GM21515 (cell line): Measurements from ENCODE around the gene BRD3.

ENCODE experiments used
- ATAC-seq: cut with Tn5 transposase; IDR thresholded peaks from one replicate; pipeline ENCODE4 v1.9.1; 2021; ENCODE audit not compliant: unreplicated experiment

The BRD3 gene

DNA sequence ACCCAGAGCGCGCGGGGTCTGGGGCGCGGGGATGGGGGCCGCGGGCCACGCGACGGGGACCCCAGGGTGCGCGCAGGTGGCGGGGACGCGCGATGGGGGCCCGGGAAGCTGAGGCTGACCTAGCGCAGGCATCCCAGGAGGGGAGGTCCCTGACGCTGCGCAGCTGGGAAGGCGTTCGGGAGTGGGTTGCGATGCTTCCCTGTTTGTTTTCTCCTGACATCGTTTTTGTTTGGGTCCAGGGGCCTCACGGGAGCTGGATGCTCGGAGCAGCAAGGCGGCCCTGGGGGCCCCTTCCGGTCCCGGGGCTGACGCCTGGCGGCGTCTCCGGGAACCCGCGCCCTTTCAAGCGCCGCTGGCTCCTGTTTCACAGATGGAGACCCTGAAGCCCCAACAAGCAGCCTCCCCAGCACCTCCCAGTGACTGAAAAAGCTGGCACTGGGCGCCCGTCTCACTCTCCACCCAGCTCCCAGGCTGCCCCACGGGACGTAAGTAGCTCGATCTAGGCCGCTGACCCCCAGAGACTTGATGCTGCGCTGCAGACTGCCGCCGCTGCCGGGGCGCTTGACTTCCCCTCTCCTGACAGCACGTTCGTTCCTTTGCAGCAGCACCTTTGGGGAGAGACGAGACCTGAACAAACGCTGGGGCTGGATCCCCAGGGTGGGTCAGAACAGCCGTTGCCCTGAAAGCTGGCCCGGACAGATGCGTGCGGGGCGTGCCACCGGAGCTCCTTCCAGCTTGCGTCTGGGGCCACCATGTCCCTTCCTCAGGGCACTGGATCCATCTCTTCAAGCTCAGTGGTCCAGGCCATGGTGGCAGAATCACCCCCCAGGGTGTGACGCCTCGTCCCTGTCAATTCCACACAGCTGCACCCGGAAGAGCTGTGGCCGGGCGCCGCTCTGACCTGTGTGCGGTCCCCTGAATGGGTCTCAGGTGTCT lies 42.0 kb downstream of the BRD3 start:
- ATAC-seq = peak; percentile 32

DNA sequence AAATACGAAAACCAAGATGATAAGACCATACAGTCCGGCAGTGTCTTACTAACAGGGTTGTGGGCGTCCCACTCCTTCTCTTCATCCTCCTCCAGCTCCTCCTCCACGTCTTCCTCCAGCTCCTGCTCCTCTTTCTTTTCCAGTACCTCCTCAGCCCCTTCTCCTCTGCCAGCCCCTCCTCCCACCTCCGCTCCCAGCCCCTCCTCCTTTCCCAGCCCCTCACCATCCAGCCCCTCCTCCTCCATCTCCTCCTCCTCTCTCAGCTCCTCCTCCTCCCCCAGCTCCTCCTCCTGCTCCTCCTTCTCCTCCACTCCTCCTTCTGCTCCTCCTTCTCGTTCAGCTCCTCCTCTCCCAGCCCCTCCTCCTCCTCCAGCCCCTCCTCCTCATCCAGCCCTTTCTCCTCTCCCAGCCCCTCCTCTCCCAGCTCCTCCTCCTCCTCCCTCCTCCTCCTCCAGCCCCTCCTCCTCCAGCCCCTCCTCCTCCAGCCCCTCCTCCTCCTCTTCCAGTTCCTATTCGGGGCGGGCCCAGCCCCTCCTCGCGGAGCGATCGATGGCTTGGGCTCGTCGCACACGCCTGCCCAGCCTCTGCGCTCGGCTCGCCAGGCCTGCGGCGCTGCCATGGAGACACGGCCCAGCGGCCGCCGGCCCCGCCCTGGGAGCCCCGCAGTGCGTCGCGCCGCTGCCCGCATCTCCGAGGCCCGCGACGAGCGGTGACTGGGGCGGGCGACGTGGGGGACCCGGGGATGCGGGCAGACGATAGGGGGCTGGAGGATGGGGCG lies 42.8 kb downstream of the BRD3 start, which contains the start of gene BRD3OS:
Gene BRD3OS (plus strand): TSS at position 654 of the 778 bp plus-strand sequence. CDS start 1,267 bp downstream, outside the sequence.
- ATAC-seq = peak; percentile 67

DNA sequence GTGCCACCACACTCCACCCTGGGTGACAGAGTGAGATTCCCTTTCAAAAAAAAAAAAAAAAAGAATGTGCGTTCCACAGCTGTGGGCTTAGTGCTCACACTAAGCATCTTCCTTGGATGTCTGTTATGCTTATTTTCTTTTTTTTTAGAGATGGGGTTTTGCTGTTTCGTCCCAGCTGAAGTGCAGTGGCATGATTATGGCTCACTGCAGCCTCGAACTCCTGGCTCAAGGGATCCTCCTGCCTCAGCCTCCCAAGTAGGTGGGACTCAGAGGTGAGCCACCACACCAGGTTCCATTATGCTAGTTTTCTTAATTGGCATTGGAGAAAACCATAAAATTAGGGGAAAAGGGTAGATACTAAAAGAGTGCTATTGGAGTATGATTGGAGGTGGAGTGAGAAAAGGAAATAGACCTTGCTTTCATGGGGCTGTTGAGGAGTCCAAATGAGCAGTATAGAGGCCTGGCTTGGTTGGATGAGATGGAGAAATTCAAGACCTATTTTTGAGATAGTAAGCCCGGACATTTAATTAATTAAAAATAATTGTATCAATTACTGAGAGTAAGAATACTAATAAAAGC lies 43.5 kb downstream of the BRD3 start:
- no peak for ATAC-seq

DNA sequence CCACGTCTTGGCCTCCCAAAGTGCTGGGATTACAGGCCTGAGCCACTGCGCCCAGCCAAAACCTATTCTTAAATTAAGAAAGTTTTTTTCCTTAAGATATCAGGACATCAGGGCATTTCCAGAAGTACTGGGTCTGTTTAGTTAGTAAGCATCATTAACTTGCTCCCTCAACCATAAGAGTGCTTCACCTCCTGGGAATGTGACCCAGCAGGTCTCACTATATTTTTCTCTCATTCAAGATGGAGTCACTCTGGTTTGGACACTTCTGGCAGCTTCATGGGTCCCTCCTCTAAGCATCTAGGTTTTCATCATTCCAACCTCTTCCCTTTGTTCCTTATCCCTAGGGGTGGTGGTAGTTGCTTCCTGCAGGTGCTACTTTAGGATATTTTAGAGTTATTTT lies 52.9 kb downstream of the BRD3 start:
- no peak for ATAC-seq

DNA sequence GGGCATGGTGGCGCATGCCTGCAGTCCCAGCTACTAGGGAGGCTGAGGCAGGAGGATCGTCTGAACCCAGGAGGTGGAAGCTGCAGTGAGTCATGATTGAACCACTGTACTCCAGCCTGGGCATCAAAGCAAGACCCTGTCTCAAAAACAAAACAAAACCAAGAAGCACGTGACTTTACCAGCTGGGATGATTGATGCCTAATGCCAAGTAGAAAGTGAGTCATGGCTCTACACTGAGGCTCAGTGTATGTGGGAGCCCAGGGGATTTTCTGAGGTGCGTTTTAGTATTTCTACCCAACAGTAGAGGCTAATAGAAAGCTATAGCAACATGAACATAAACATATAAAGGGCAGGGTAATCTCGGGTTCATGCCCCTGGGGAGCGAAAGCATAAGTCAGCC lies 56.4 kb downstream of the BRD3 start:
- ATAC-seq = no peak

DNA sequence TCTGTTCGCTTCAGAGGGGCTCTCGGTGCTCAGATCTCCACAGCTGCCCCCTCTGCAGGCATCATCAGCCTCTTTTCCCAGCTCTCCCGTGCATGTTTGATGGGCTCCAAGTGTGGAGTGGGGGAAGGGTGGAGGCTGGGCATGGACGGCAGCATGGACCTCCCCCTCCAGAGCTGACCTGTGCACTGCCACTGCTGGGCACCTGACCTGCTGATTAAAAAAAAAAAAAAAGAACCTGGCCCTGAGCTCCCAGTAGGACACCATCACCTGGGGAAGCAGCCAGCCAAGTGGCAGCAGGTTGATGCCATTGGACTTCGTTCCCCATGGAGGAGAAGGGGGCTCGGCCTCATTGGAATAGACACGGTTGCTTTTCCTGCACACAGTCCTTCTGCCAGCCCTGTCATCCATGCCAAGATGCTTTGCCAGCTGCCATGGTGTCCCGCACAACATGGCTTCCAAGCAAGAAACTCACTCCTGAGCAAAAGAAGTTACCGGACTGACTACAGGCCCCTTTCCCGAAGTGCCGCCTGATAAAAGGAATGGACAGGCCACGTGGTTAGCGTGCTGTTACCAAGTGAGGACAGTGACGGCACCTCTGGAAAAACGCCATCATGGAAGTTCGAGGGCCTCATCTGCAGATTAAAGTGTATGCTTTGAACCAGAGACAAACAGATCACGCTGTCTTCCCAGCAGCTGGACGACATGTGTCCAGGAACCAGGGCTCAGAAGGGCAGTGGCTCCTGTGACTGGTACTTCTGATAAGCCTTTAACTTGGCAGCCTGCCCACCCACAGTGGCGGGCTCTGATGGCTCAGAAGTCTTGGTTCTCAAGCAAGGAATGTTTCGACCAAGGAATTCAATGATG lies 57.3 kb downstream of the BRD3 start:
- no peak for ATAC-seq

DNA sequence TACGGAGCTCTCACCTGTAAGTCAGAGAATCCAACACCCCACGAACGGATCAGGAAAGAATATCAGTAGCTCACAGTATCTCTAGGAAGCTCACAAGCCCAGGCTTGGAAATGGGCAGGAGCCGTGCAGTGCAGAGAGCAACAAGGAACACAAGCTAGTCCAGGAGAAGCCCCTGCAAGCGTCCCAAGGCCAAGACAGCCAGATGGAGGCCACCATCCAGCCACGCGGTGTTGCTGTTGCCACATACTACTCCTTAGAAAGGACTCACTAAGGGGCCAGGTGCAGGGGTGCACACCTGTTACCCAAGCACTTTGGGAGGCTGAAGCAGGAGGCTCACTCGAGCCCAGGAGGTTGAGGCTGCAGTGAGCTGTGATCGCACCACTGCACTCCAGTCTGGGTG lies 60.3 kb downstream of the BRD3 start:
- no peak for ATAC-seq

DNA sequence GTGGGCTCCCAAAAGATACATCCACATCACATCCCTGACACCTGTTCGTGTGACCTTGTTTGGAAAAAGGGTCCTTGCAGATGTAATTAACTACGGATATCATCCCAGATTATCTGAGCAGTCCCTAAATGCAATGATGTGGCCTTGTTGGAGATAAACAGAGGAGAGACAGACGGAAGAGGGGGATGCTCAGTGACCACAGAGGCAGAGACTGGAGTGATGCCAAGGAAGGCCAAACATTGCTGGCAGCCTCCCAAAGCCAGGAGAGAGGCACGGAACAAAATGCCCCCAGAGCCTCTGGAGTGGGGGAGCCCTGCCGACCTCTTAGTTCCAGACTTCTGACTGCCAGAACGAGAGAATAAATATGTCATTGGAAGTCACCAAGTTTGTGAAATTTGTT lies 60.7 kb downstream of the BRD3 start:
- no peak for ATAC-seq

DNA sequence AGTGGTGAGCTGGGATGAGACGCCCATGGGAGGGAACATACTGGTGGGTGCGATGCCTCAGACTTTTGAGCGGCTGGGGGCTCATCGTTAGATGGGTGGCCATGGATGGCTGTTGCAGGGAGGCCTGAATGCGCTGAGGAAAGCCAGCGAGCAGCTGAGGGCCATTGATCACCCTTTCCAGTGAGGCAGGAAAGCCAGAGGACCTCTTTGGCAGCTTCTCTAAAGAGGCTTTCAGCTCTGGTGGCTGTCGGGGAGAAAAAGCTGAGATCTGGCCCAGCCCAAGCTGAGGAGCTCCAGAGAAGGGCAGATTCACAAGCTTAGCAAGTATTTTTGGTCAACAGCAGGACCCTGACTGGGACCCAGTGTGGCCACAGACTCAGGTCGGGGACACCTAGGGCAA lies 62.4 kb downstream of the BRD3 start:
- no peak for ATAC-seq

DNA sequence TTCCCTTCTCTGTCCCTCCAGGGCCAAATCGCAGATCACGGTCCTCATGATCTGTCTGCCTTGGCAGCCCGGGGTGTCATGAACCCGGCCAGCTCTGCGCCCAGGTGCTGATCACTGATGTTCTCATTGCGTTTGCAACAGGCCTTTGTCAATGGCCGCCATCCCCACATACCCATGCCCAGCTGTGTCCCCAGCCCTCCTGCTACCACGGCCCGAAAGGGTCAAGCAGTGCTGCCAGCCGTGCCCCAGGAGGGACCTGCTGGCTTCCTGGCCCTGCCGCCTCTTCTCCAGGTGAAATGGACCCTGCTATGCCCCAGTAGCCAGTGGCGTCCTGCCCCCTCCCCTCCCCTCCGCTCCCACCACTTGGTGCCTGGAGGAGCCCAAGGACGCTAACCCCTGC lies 62.9 kb downstream of the BRD3 start:
- no peak for ATAC-seq

DNA sequence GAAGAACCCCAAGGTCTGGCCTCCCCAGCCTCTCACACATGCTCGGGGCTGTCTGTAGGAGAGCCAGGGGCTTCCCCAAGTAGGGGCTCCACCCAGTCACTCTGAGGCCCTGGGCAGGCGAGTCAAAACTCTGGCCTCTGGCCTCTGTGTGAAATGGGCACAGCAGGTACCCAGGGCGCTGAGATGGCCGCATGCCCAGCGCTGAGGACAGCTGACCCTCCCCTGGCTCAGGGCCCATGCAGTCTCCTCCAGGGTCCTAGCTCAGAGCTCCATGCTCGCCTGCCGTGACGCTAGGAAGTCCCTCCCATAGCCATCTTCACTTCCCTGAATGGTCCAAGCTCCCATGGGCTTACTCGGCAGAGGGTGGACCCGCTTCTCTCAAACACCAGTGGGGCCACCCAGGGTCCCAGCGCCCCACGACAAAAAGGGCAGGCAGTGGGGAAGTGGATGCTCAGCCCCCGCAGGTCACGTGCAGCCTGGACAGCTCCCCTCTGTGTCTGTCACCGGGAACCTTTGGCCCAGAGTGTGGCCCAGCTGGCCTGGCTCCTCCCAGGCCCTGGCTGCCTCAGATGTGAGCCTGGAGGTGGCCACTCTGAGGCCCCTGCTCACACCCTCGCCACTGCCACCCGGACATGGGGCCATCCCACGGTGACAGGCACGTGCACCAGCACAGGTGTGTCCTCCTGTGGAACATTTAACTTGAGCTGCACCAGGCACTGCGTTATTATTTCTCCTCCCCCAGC lies 63.5 kb downstream of the BRD3 start:
- ATAC-seq = no peak

DNA sequence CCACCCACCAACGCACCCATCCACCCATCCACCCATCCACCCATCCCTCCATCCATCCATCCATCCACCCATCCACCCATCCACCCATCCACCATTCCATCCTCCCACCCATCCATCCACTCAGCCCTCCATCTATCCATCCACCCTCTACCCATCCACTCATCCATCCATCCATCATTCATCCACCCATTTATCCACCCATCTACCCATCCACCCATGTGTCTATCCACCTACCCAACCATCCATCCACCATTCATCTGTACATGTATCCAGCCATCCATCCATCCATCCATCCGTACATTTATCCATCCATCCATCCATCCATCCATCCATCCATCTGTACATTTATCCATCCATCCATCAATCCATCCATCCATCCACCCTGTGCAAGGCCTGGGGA lies 64.6 kb downstream of the BRD3 start:
- no peak for ATAC-seq

DNA sequence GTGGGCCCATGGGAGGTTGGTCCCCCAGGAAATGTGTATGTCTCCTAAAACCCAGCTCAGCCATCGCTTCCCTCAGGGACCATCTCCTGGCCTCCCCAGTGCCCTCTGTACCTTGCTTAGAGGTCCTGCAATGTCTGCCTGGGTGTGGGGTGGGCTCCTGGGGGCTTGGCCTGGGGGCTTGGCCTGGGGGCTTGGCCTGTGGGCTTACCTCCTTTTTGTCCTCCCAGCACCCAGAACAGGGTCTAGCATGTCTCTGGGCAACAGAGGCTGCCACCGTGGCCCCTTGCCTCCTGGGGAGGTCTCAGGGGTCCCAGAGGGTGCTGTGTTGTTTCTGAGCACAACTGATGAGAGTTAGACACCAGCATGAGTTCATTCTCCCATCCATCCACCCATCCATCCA lies 65.0 kb downstream of the BRD3 start:
- ATAC-seq = no peak

DNA sequence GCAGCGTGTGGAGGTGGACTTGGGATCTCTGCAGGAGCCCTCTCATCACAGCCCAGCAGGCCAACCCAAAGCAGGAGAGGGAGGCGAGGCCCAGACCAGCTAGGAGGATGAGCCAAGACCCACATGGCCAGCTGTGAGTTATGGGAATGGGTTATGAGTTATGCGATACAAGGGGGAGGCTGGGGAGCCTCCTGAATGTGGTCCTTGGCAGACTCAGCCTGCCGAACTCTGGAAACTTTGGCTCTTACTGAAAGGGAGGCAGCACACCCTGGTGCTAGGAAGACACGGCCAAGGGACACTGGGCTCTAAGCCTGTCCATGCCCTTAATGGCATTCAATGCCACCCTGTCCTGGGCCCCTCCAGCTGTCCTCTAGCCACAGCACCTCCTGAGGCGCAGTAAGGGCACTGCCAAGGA lies 68.0 kb downstream of the BRD3 start:
- no peak for ATAC-seq

DNA sequence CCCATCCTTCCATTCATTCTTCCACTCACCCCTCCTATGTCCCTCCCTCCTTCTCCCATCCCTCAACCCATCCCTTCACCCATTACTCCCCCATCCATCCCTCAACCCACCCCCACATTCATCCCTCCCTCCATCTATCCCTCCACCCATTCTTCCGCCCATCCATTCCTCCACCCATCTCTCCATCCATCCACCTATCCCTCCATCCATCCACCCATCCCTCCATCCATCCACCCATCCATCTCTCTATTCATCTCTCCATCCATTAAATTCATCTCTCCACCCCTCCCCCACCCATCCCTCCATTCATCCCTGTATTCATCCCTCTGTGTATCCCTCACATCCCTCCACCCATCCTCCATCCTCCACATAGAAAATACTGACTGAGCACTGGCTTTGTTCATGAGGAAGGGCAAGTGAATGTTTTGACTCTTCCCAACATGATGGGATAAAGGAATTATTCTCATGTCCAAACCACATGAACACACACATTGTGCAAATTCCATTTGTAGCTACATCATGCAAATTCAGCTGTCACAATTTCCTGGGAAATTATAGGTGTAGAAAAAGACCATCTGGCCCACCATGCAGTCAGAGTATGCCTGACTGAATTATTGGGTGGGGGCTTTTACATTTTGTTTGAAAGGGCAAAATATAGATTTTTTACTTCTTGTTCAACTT lies 68.8 kb downstream of the BRD3 start:
- no peak for ATAC-seq

DNA sequence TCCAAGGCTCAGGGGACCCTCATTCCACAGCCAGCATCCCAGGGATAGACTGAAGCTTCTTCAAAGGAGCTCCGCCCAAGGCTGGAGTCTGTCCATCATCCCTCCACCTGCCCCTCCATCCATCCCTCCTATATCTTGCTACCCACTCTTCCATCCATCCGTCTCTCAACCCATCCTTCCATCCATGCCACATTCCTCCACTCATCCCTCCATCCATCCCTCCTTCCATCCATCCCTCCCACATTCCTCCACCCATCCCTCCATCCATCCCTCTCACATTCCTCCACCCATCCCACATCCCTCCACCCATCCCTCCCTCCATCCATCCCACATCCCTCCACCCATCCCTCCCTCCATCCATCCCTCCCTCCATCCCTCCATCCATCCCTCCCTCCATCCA lies 70.2 kb downstream of the BRD3 start:
- ATAC-seq = no peak

DNA sequence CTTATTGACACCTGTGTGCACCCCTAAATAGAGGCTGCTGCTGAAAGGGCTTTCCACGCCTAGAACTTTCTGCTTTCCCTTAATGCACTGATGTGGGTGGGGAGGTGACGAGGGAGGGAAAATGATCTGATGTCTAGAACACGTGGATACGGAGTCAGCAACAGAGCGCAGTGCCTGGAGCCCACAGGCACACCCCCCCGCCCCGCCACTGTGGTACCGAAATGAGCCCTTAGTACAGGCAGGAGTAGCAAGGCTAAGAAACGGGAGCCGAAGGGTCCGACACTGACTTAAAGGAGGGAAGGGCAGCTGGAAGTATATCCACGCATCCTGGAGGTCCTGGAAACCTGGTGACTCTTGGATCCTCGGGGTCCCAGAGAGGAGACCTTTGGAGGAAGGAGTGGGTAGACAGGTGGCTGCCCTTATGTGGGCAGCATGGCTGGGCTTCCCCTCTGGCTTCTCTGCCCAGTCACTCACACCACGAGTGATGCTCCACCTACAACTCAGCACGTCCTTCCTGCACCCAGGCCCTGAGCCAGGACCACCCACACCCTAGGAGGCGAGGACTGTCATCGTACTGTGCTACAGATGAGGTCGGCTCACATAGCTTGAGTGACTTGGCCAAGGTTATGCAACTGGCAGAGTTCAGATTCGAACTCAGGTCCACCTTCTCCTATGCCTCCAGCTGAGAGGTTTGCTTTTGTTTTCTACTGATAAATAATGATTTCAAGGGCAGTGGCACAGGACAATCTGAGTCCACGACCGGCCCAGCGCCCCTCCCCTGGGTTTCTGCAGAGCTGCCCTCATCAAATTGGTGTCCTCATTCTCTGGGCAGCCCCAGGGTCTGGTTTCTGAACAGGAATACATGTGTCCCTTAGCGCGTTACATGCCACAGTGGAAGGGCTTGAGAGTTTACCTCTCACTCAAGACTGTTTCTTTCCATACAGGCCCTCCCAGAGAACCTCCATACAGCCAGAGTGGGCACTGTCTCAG lies 71.0 kb downstream of the BRD3 start:
- ATAC-seq = no peak
